Subcutaneous adipose tissue (tissue), 4 donors: ENCODE results near the gene PRR5L. TPM values are rescaled to one million over a fixed set of nuclear protein-coding genes. Genes with fewer than 3 reads are reported as not detected.

Source experiments
- total RNA-seq, 4 donors: library from RNA; depleted of rRNA; stranded (reverse); fragments of >200 nt; gene quantifications; one replicate each; pipeline ENCODE4 v1.1.0, GENCODE V29; 2016
- TF ChIP-seq, protein P1 (sequence below): fragments of 450-650 bp; IDR thresholded peaks from one replicate; pipeline ENCODE4 v1.5.1; 2016; ENCODE audit warnings: low read depth, mild to moderate bottlenecking, control low read depth, antibody characterized with exemption, moderate library complexity

Gene PRR5L
- total RNA-seq, 4 donors from 2014 or later: 10.6 to 24.8 (median 12.9) TPM

GRCh38 chr11:36458129-36458915 is 162.2 kb downstream of the PRR5L start:
- TF ChIP-seq, protein P1, sequence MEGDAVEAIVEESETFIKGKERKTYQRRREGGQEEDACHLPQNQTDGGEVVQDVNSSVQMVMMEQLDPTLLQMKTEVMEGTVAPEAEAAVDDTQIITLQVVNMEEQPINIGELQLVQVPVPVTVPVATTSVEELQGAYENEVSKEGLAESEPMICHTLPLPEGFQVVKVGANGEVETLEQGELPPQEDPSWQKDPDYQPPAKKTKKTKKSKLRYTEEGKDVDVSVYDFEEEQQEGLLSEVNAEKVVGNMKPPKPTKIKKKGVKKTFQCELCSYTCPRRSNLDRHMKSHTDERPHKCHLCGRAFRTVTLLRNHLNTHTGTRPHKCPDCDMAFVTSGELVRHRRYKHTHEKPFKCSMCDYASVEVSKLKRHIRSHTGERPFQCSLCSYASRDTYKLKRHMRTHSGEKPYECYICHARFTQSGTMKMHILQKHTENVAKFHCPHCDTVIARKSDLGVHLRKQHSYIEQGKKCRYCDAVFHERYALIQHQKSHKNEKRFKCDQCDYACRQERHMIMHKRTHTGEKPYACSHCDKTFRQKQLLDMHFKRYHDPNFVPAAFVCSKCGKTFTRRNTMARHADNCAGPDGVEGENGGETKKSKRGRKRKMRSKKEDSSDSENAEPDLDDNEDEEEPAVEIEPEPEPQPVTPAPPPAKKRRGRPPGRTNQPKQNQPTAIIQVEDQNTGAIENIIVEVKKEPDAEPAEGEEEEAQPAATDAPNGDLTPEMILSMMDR: no peak

GRCh38 chr11:36459046-36459445 is 163.0 kb downstream of the PRR5L start:
- TF ChIP-seq, protein P1: no peak

DNA sequence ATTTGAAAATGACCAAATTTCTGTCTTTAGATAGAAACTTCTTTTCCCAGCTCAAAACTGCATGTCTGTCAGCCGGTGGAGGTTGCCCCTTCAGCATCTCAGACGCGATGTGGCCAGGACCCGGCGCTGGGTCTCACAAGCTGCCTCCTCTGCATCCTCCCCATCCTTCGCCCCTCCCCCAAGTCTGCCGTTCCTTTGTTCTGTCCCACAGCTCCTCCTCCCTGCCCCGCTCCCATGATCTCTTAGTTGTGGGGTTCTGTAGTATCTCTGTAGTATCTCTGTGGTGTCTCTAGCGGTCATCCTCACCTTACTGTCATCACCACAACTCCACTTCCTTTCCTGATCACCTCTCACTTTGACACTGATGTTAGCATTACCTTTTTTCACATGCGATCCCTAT is 164.1 kb downstream of the PRR5L start:
- TF ChIP-seq, protein P1: no peak

DNA sequence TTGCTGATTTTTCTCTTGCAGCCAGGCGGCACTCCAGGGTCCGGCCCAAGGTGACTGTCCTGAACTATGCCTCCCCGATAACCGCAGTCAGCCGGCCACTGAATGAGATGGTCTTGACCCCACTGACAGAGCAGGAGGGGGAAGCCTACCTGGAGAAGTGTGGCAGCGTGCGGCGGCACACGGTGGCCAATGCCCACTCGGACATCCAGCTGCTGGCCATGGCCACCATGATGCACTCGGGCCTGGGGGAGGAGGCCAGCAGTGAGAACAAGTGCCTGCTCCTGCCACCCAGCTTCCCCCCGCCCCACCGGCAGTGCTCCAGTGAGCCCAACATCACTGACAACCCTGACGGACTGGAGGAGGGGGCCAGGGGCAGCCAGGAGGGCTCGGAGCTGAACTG is 166.2 kb downstream of the PRR5L start:
- TF ChIP-seq, protein P1: no peak

DNA sequence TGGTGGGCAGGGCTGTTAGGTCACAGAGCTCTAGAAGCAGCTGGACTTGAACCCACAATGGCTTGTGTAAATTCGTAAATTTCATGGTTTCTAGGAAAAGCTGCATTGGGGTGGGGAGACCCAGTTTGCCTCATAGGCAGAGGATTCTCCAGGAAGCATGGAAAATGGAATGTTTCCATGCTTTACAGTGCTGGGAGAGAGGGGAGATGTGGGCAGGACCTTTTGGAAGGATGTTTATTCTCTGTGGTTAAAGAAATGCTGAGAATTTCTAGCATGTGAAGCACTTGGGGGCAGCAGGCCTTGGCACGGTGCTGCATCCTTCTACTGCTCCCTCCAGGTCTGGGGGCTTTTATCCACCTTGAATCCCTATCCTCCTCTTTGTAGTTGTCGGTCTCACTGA is 167.7 kb downstream of the PRR5L start:
- TF ChIP-seq, protein P1: no peak

DNA sequence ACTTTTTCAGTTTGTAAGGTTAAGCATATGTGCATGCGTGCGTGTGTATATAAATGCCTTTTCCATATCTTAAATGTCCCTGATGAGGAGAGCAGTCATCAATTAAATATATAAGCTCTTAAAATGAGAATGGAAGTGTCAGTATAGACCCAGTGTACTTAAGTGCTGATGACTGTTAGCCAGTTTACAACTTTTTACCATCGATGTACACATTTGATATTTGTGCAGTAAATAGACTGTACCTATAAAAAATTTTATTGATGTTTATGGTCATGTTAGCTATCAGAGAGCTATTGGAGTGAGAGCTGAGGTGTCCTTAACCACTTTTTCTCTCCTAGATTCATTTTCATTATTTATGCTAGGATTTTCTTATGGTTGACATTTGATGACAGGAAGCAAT is 168.6 kb downstream of the PRR5L start:
- TF ChIP-seq, protein P1: no peak

GRCh38 chr11:36465449-36466163 is 169.5 kb downstream of the PRR5L start:
- TF ChIP-seq, protein P1: no peak
